Measurements from ENCODE around the gene LDLRAD4.

- TF ChIP-seq POLR2AphosphoS5 (IDR thresholded peaks at IDR 0.05; ENCODE audit: low read depth, low read length) = no peak
- TF ChIP-seq POLR2A (IDR thresholded peaks at IDR 0.05; ENCODE audit: low read depth, low read length) = no peak
Measured at GRCh38 chr18:13621886-13622619, 403.5 kb downstream of the LDLRAD4 start.

Measured in GM12891 (cell line).